Osteocyte (in vitro differentiated cells): ENCODE measurements around the gene CCNG1. TPM values are rescaled to one million over a fixed set of nuclear protein-coding genes. Genes with fewer than 3 reads are reported as not detected.
A peak's percentile ranks its signal among the peaks of the same experiment; 100 is the strongest.

Experiments used
- DNase-seq: peaks from one replicate; pipeline ENCODE4 v3.0.0; 2021; ENCODE audit warnings: mixed read lengths; ENCODE audit not compliant: unreplicated experiment; ENCODE audit errors: extremely low spot score
- H3K27ac Mint-ChIP-seq: one replicate; pipeline ENCODE4 v1.8.0; 2021; ENCODE audit warnings: mild to moderate bottlenecking, mixed read lengths; ENCODE audit not compliant: unreplicated experiment
- H3K27me3 Mint-ChIP-seq: one replicate; pipeline ENCODE4 v1.8.0; 2021; ENCODE audit warnings: mixed read lengths; ENCODE audit not compliant: unreplicated experiment
- H3K36me3 Mint-ChIP-seq: one replicate; pipeline ENCODE4 v1.8.0; 2021; ENCODE audit warnings: mixed read lengths; ENCODE audit not compliant: unreplicated experiment
- H3K4me1 Mint-ChIP-seq: one replicate; pipeline ENCODE4 v1.8.0; 2021; ENCODE audit warnings: mixed read lengths; ENCODE audit not compliant: unreplicated experiment
- H3K4me3 Mint-ChIP-seq: one replicate; pipeline ENCODE4 v1.8.0; 2021; ENCODE audit warnings: mild to moderate bottlenecking, moderate library complexity, mixed read lengths; ENCODE audit not compliant: unreplicated experiment
- H3K9me3 Mint-ChIP-seq: one replicate; pipeline ENCODE4 v1.8.0; 2021; ENCODE audit warnings: mixed read lengths; ENCODE audit not compliant: unreplicated experiment
- total RNA-seq: library from RNA; stranded (reverse); gene quantifications from 2 replicates; pipeline ENCODE4 v1.2.1, GENCODE V29; 2021
- TF ChIP-seq, protein P1 (sequence below): fragments of 200-600 bp; sonication (generic); IDR thresholded peaks from 2 replicates; pipeline ENCODE4 v1.5.0; 2021; ENCODE audit warnings: antibody characterized with exemption, mild to moderate bottlenecking, moderate library complexity

Gene CCNG1
- total RNA-seq, 1 donor from 2014 or later = 163 TPM

DNA sequence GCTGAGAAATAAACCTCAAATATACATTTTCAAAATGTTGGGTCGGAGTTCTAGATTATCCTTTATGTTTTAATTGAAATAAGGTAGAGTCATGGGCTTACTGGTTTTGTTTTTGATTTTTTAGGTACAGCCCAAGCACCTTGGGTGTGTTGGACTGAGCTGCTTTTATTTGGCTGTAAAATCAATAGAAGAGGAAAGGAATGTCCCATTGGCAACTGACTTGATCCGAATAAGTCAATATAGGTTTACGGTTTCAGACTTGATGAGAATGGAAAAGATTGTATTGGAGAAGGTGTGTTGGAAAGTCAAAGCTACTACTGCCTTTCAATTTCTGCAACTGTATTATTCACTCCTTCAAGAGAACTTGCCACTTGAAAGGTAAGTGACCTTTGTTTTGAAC is 3.6 kb downstream of the CCNG1 start:
- TF ChIP-seq, protein P1, sequence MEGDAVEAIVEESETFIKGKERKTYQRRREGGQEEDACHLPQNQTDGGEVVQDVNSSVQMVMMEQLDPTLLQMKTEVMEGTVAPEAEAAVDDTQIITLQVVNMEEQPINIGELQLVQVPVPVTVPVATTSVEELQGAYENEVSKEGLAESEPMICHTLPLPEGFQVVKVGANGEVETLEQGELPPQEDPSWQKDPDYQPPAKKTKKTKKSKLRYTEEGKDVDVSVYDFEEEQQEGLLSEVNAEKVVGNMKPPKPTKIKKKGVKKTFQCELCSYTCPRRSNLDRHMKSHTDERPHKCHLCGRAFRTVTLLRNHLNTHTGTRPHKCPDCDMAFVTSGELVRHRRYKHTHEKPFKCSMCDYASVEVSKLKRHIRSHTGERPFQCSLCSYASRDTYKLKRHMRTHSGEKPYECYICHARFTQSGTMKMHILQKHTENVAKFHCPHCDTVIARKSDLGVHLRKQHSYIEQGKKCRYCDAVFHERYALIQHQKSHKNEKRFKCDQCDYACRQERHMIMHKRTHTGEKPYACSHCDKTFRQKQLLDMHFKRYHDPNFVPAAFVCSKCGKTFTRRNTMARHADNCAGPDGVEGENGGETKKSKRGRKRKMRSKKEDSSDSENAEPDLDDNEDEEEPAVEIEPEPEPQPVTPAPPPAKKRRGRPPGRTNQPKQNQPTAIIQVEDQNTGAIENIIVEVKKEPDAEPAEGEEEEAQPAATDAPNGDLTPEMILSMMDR = no peak
- Mint-ChIP-seq H3K4me1 (peaks cover 42% of the 10 kb centered on the region), H3K9me3 (no peaks in the 10 kb centered on the region), H3K4me3 (no peak overlapping the region), H3K27ac (peak overlapping the region; percentile 11), H3K27me3 (no peaks in the 10 kb centered on the region), H3K36me3 (peaks cover 49% of the 10 kb centered on the region)
- no peak for DNase-seq

DNA sequence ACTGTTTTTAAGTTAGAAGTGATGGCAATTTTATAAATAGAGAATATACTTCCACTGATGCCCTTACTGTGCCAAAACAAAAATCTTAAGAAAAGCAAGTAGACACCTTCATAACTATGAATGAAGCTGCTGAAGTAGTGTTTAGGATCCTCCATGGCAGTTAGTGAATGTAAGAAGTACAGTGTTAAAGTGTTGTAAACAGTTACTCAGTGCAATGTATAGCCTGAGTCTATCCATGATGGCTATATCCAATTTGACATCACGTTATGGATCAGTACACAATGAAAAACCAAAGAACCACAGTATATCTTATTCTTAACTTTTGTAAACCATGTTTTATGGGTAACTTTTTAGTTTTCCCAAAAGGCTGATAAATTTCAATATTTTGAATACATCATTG is 7.1 kb downstream of the CCNG1 start:
- Mint-ChIP-seq H3K4me3 (no peak overlapping the region), H3K36me3 (peaks cover 74% of the 10 kb centered on the region)

DNA sequence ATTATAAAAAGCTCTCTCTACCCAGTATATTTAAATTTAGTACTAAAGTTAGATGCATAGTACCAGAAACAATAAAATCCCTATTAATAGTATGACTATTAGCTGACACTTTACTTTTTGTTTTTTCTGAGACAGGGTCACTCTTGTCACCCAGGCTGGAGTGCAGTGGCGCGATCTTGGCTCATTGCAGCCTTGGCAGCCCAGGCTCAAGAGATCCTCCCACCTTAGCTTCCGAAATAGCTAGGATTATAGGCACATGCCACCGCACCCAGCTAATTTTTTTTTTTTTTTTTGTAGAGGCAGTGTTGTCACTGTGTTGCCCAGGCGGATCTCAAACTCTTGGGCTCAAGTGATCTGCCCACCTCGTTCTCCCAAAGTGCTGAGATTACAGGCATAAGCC is 8.0 kb downstream of the CCNG1 start:
- H3K4me1 Mint-ChIP-seq = peaks cover 10% of the 10 kb centered on the region
- H3K4me3 Mint-ChIP-seq = no peak overlapping the region
- H3K36me3 Mint-ChIP-seq = peaks cover 73% of the 10 kb centered on the region
- no peaks in the 10 kb centered on the region for H3K9me3 Mint-ChIP-seq
- H3K27me3 Mint-ChIP-seq = no peaks in the 10 kb centered on the region
- TF ChIP-seq, protein P1 = no peak
- no peak overlapping the region for H3K27ac Mint-ChIP-seq
- DNase-seq = no peak

More for the DNA sequence above, 7.1 kb downstream of the CCNG1 start:
- Mint-ChIP-seq H3K9me3 (no peaks in the 10 kb centered on the region), H3K27me3 (no peaks in the 10 kb centered on the region), H3K4me1 (peaks cover 18% of the 10 kb centered on the region), H3K27ac (no peak overlapping the region)
- DNase-seq = no peak
- TF ChIP-seq, protein P1 = no peak

DNA sequence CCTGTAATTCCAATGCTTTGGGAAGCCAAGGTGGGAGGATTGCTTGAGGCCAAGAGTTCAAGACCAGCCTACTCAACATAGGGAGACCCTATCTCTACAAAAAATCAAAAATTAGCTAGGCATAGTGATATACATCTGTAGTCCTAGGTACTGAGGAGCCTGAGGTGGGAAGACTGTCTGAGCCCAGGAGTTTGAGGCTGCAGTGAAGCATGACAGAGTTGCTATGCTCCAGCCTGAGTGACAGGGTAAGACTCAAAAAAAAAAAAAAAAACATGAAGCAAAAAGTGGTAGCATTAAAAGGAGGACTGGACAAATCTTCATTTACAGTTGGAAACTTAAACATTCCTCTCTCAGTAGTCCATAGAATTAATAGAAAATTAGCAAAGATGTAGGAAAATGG is 9.8 kb downstream of the CCNG1 start:
- Mint-ChIP-seq H3K9me3 (no peaks in the 10 kb centered on the region), H3K27ac (no peak overlapping the region), H3K36me3 (peaks cover 67% of the 10 kb centered on the region), H3K4me3 (no peak overlapping the region), H3K4me1 (no peaks in the 10 kb centered on the region), H3K27me3 (no peaks in the 10 kb centered on the region)
- DNase-seq = no peak
- TF ChIP-seq, protein P1 = no peak

DNA sequence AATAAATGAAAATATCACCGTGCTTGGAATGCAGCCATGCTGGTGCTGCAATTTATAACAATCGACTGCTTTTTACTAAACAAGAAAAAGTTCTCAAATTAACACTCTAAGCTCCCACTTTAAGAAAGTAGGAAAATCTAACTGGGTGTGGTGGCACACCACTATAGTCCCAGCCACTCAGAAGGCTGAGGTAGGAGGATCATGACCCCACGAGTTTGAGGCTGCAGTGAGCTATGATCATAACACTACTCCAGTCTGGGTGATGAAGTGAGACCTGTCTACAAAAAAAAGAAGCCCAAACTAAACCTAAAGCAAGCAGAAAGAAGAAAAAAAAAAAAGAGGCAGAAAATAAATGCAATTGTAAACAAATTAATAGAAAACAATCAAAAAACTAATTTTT is 10.5 kb downstream of the CCNG1 start:
- Mint-ChIP-seq H3K9me3 (no peaks in the 10 kb centered on the region), H3K4me1 (no peaks in the 10 kb centered on the region), H3K36me3 (peaks cover 68% of the 10 kb centered on the region), H3K27me3 (no peaks in the 10 kb centered on the region), H3K4me3 (no peak overlapping the region), H3K27ac (no peak overlapping the region)
- TF ChIP-seq, protein P1 = no peak
- no peak for DNase-seq
